A673 (cell line): ENCODE measurements around the gene ZSCAN10. TPM values are rescaled to one million over a fixed set of nuclear protein-coding genes. Genes with fewer than 3 reads are reported as not detected.

Experiments used
- BruUV-seq: library from RNA; stranded (reverse); fragments of 400-500 nt; replicated peaks from 2 replicates; lab custom pipeline; 2021; lab: Mats Ljungman, UMichigan
- CTCF ChIA-PET: fragments of 300-600 bp; sonication (Branson Sonifier 250); formaldehyde crosslinking; loops from one replicate; lab custom pipeline; 2022; ENCODE audit warnings: antibody characterized with exemption; lab: Charles Lee
- POLR2A ChIA-PET: fragments of 300-600 bp; sonication (Branson Sonifier 250); formaldehyde crosslinking; loops from one replicate; lab custom pipeline; 2022; ENCODE audit warnings: antibody characterized with exemption; ENCODE audit not compliant: low non-redundant PET; lab: Charles Lee
- DNase-seq: peaks from one replicate; pipeline ENCODE4 v3.0.0-alpha.2; 2015; ENCODE audit warnings: low spot score
- H3K27ac ChIP-seq: fragments of 200-600 bp; sonication (generic); 2 replicates; pipeline ENCODE4 v1.5.1; 2016; ENCODE audit warnings: mixed run types, low read depth, mild to moderate bottlenecking, mixed read lengths, antibody characterized with exemption, low read length; ENCODE audit not compliant: poor library complexity, severe bottlenecking
- H3K27me3 ChIP-seq: fragments of 200-600 bp; sonication (generic); replicated peaks from 2 replicates; pipeline ENCODE4 v1.6.1; 2017; ENCODE audit warnings: mixed run types, low read depth, mild to moderate bottlenecking, mixed read lengths, antibody characterized with exemption, low read length; ENCODE audit not compliant: insufficient read depth, poor library complexity
- H3K36me3 ChIP-seq: fragments of 200-600 bp; sonication (generic); 2 replicates; pipeline ENCODE4 v1.6.1; 2016; ENCODE audit warnings: mixed run types, mild to moderate bottlenecking, mixed read lengths, antibody characterized with exemption, low read length; ENCODE audit not compliant: insufficient read depth, poor library complexity, severe bottlenecking
- H3K4me1 ChIP-seq: fragments of 200-600 bp; sonication (generic); 2 replicates; pipeline ENCODE4 v1.6.1; 2017; ENCODE audit warnings: mixed run types, mild to moderate bottlenecking, mixed read lengths, antibody characterized with exemption, low read length; ENCODE audit not compliant: insufficient read depth, poor library complexity, severe bottlenecking
- H3K4me3 ChIP-seq: fragments of 200-600 bp; sonication (generic); 2 replicates; pipeline ENCODE4 v1.5.1; 2016; ENCODE audit warnings: low read depth, mixed run types, mild to moderate bottlenecking, mixed read lengths, low read length; ENCODE audit not compliant: poor library complexity, severe bottlenecking
- H3K9me3 ChIP-seq: fragments of 200-600 bp; sonication (generic); 2 replicates; pipeline ENCODE4 v1.6.1; 2016; ENCODE audit warnings: mixed run types, low read depth, mild to moderate bottlenecking, mixed read lengths, antibody characterized with exemption, low read length; ENCODE audit not compliant: poor library complexity, severe bottlenecking
- CTCF ChIP-seq: fragments of 300-800, 200-600 bp; sonication (generic); conservative IDR thresholded peaks from 2 replicates; pipeline ENCODE4 v1.5.1; 2017; ENCODE audit warnings: low read depth, mild to moderate bottlenecking, antibody characterized with exemption, low read length, moderate library complexity, mixed read lengths
- EZH2 ChIP-seq: fragments of 200-600 bp; sonication (generic); IDR thresholded peaks from 2 replicates; pipeline ENCODE4 v1.6.1; 2017; ENCODE audit warnings: borderline replicate concordance, low read depth, mild to moderate bottlenecking, mixed read lengths, antibody characterized with exemption, low read length; ENCODE audit not compliant: poor library complexity, severe bottlenecking
- intact Hi-C: fragments of 100-400 bp; cut with micrococcal nuclease; formaldehyde crosslinking; loops from one replicate; pipeline ENCODE4 v1.10.0; 2022; ENCODE audit not compliant: unreplicated experiment
- total RNA-seq: library from RNA; stranded (reverse); gene quantifications from 2 replicates; pipeline ENCODE4 v1.2.3, GENCODE V29; 2021

Gene ZSCAN10
- total RNA-seq, 1 experiment from 2014 or later, result not detected

DNA sequence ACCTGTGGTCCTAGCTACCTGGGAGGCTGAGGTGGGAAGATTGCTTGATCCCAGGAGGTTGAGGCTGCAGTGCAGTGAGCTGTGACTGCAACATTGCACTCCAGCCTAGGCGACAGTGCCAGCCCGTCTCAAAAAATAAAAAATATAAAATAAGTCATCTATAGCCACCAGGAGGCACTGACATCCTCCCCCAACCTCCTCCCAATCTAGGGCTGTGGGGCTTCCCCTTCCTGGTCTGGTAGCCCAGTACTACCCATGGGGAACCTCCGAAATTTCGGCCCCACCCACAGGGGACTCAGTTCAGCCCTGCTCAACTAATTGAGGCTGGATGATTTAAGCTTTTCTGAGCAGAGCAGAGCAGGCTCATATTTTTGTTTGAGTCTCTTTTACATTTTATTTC is 3.2 kb downstream of the ZSCAN10 start:
- Histone ChIP-seq H3K27me3 (no peaks in the 10 kb centered on the region), H3K9me3 (no peaks in the 10 kb centered on the region), H3K4me3 (no peak overlapping the region), H3K27ac (no peak overlapping the region), H3K36me3 (no peaks in the 10 kb centered on the region), H3K4me1 (peaks cover 12% of the 10 kb centered on the region)
- TF ChIP-seq CTCF (peak; percentile 44), EZH2 (no peak)
- intact Hi-C loops, result no loop called here
- peak; percentile 63 for DNase-seq
- POLR2A ChIA-PET, result no interaction called here
- CTCF ChIA-PET, result interaction anchor here (0.7 to 1.2 kb wide), 2 partner anchors 33 to 1144 kb away, joined by 4 to 7 read pairs; no protein-coding TSS in a partner anchor
- BruUV-seq, result no TSS peak

GRCh38 chr16:3094289-3095027 is 4.6 kb downstream of the ZSCAN10 start:
- Histone ChIP-seq H3K4me1 (no peaks in the 10 kb centered on the region), H3K4me3 (no peak overlapping the region), H3K36me3 (no peaks in the 10 kb centered on the region), H3K9me3 (no peaks in the 10 kb centered on the region), H3K27ac (no peak overlapping the region), H3K27me3 (no peaks in the 10 kb centered on the region)
- TF ChIP-seq CTCF (peak; percentile 81), EZH2 (no peak)
- peak; percentile 74 for DNase-seq
- BruUV-seq, result no TSS peak
- intact Hi-C loops, result no loop called here
- ChIA-PET POLR2A (no interaction called here), CTCF (no interaction called here)

DNA sequence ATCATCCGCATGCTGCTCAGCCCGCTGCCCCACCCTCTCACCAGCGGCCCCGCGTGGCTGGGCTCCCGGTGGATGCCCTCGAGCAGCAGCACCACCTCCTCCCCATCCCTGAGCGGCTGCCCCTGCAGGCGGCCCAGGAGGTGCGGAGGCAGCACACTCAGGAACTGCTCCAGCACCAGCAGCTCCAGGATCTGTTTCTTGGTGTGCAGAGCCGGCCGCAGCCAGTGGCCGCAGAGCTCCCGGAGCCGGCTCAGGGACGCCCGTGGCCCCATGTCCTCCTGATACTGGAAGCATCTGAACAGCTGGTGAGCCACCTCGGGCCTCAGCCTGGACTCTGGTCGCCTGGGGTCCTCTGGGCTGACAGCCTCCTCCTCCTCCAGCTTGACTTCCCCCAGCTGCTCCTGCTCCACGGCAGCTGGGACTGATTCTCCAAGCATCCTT is 6.6 kb downstream of the ZSCAN10 start:
- ChIA-PET CTCF (interaction anchor here (0.7 kb wide), 1 partner anchor 37 kb away, joined by 4 read pairs; no protein-coding TSS in a partner anchor), POLR2A (no interaction called here)
- intact Hi-C loops, result no loop called here
- no peak overlapping the region for H3K4me3 ChIP-seq
- no peaks in the 10 kb centered on the region for H3K36me3 ChIP-seq
- no peaks in the 10 kb centered on the region for H3K4me1 ChIP-seq
- H3K27ac ChIP-seq, result no peak overlapping the region
- no peaks in the 10 kb centered on the region for H3K27me3 ChIP-seq
- H3K9me3 ChIP-seq, result no peaks in the 10 kb centered on the region
- TF ChIP-seq EZH2 (no peak), CTCF (no peak)
- BruUV-seq, result no TSS peak
- DNase-seq, result no peak
